ENCODE measurements around the gene PCNT.
A peak's percentile ranks its signal among the peaks of the same experiment; 100 is the strongest.
"Not testable (repeated sequence)": the region's sequence is repeated elsewhere in the genome, so short reads cannot be mapped to it uniquely, and the experiment has no call there.

PCNT gene

GRCh38 chr21:46372014-46372485 lies 48.1 kb downstream of the PCNT start:
- no peak overlapping the region for H3K4me3 ChIP-seq (ENCODE audit: low read depth, low read length)
- DNase-seq (ENCODE audit: low read depth): no peak

DNA sequence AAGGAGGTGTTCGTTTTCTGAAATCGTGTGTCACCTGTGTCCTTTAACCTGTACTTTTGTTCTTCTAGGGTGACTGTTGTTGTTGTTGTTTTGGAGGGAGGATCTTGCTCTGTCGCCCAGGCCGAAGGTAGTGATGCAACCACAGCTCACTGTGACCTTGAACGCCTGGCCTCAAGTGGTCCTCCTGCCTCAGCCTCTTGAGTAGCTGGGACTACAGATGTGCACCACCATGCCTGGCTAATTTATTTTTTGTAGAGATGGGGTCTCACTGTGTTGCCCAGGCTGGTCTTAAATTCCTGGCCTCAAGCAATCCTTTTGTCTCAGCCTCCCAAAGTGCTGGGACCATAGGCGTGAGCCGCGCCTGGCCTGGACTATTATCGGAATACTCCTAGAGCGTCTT lies 49.0 kb downstream of the PCNT start:
- not testable (repeated sequence) for DNase-seq (ENCODE audit: low read depth); H3K4me3 ChIP-seq (ENCODE audit: low read depth, low read length)

DNA sequence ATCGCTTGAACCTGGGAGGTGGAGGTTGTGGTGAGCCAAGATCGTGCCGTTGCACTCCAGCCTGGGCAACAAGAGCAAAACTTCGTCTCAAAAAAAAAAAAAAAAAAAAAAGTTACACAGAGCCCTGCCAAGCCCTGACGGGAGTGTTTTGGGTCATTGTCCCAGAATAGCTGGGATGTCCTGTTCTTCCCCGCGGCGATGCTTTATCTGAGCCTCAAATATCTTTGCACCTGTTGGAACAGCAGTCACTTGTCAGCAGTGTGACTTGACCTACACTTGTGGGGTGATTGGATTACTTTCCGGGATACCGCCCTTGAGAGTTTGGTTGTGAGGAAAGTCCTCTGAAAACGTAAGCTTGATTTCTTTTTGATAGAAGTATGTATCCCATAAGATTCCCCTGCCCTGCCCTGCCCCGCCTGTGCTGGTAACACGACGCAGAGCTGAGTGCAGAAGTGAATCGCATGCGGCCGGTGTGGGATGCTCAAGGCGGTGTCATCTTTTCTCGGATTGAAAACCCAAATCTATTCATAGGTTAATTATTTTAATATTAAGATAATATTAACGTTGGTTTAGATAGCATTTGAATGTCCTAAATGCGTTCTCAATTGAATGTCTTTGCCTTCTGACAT lies 50.9 kb downstream of the PCNT start:
- no peak overlapping the region for H3K4me3 ChIP-seq (ENCODE audit: low read depth, low read length)
- DNase-seq (ENCODE audit: low read depth): no peak

DNA sequence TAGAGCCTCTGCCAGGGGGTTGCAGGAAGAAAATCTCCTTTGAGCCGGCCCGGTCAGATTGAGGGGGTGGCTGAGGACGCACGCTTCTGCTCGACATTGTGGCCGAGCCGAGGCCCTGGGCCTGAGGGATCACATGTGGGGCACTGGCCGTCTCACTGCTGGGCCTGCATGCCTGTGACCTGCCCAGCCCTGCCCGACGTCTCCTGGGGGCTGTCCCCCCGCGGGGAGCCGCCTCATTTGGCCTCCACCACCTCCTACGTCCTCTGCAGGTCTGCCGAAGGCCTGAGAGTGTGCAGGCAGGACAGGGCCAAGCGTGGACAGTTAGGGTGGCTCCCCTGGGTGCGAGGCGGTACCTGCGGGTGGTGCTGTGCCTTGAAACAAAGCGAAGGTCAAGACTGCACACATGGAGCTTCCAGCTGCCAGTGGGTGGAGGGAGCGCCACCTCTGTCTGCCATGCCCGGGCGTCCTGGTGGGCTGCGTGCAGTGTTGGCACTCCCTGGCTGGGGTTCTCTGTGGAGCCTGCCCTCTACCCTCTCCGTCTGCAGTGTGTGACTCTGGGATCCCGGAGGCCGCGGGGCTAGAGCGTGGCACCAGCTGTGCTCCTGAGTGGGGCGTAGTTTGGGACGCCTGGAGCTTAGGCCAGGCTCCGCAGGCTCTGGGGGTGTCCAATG lies 51.7 kb downstream of the PCNT start:
- no peak overlapping the region for H3K4me3 ChIP-seq (ENCODE audit: low read depth, low read length)
- no peak for DNase-seq (ENCODE audit: low read depth)

- no peak for DNase-seq (ENCODE audit: low read depth)
- H3K4me3 ChIP-seq (ENCODE audit: low read depth, low read length): no peak overlapping the region
These were observed 52.3 kb downstream of the PCNT start for GRCh38 chr21:46376231-46376628.

GRCh38 chr21:46376856-46377453 lies 53.0 kb downstream of the PCNT start:
- no peak for DNase-seq (ENCODE audit: low read depth)
- no peak overlapping the region for H3K4me3 ChIP-seq (ENCODE audit: low read depth, low read length)

- DNase-seq (ENCODE audit: low read depth): no peak
- H3K4me3 ChIP-seq (ENCODE audit: low read depth, low read length): no peak overlapping the region
These were observed 53.8 kb downstream of the PCNT start for GRCh38 chr21:46377789-46378188.

GRCh38 chr21:46379105-46379504 lies 55.1 kb downstream of the PCNT start:
- no peak overlapping the region for H3K4me3 ChIP-seq (ENCODE audit: low read depth, low read length)

GRCh38 chr21:46379691-46380090 lies 55.7 kb downstream of the PCNT start:
- no peak overlapping the region for H3K4me3 ChIP-seq (ENCODE audit: low read depth, low read length)
- no peak for DNase-seq (ENCODE audit: low read depth)

More at GRCh38 chr21:46379105-46379504, 55.1 kb downstream of the PCNT start:
- no peak for DNase-seq (ENCODE audit: low read depth)

GRCh38 chr21:46381541-46381940 lies 57.6 kb downstream of the PCNT start:
- no peak overlapping the region for H3K4me3 ChIP-seq (ENCODE audit: low read depth, low read length)
- no peak for DNase-seq (ENCODE audit: low read depth)

- DNase-seq (ENCODE audit: low read depth): no peak
- H3K4me3 ChIP-seq (ENCODE audit: low read depth, low read length): no peak overlapping the region
These were observed 60.6 kb downstream of the PCNT start for GRCh38 chr21:46384556-46384955.

GRCh38 chr21:46385846-46386733 lies 62.1 kb downstream of the PCNT start:
- no peak overlapping the region for H3K4me3 ChIP-seq (ENCODE audit: low read depth, low read length)
- DNase-seq (ENCODE audit: low read depth): no peak

DNA sequence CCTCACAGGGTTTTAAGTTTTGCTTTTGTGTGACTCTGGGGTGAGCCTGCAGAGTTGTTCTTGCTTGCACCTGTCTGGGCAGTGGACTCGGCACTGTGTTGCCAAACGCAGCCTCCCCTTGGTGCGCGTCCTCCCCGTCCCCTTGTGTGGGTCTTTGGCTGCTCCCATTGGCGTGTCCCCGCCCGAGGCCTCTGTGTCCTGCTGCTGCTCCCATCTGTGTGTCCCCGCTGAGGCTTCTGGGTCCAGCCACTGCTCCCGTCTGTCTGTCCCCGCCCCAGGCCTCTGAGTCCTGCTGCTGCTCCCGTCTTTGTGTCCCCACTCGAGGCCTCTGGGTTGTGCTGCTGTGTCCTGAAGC lies 62.8 kb downstream of the PCNT start:
- DNase-seq (ENCODE audit: low read depth): no peak
- no peak overlapping the region for H3K4me3 ChIP-seq (ENCODE audit: low read depth, low read length)

GRCh38 chr21:46388206-46388880 lies 64.4 kb downstream of the PCNT start:
- no peak for DNase-seq (ENCODE audit: low read depth)
- no peak overlapping the region for H3K4me3 ChIP-seq (ENCODE audit: low read depth, low read length)

DNA sequence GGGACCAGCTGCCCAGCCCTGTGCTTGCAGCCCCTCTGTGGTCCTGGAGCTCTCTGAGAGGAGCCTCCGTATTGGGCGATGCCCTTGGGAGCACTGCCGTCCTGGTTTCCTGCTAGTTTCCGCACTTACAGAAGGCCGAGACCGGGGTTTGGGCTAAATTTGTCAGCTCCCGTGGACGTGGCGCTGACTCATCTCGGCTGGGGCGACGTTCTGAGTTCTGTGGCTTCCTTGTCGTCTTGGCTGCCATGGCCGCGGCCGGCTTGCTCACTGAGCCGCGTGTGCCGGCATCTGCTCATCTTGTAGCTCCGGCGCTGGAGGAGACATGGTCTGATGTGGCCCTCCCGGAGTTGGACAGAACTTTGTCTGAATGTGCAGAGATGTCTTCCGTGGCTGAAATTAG lies 64.9 kb downstream of the PCNT start:
- H3K4me3 ChIP-seq (ENCODE audit: low read depth, low read length): no peak overlapping the region
- DNase-seq (ENCODE audit: low read depth): no peak

DNA sequence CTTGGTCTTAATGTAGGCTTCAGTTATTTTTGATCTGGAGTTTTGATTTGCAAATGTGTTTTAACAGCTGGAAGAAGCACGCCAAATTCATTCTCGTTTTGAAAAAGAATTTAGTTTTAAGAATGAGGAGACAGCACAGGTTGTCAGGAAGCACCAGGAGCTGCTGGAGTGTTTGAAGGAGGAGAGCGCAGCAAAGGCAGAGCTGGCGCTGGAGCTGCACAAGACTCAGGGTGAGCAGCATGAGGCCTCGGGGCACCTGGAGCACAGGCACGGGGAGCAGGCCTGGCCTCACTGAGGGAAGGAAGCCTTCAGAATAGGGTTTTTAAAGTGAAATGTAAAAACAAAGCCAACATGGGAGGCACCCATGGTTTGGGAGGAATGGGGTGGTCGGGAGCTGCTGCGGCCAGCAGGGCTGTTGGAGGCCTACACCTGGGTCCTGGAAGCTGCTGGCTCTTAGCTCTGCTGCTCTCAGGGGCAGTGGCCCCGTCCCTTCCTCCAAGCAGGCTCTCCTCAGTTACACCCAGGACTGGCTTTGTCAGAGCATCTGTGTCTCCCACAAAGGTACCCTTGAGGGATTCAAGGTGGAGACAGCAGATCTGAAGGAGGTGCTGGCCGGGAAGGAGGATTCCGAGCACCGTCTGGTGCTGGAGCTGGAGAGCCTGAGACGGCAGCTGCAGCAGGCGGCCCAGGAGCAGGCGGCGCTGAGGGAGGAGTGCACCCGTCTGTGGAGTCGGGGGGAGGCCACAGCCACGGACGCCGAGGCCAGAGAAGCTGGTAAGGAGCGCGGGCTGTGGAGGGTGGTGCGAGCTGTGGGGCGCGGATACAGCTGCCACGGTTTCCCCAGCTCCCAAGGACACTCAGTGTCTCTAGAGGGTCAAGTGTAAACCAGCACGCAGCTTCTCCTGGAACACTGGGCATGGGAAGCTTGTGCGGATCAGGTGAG lies 66.9 kb downstream of the PCNT start:
- H3K4me3 ChIP-seq (ENCODE audit: low read depth, low read length): no peak overlapping the region
- no peak for DNase-seq (ENCODE audit: low read depth)

GRCh38 chr21:46391773-46392172 lies 67.8 kb downstream of the PCNT start:
- no peak for DNase-seq (ENCODE audit: low read depth)
- no peak overlapping the region for H3K4me3 ChIP-seq (ENCODE audit: low read depth, low read length)

- peak; percentile 70 for DNase-seq (ENCODE audit: low read depth)
- H3K4me3 ChIP-seq (ENCODE audit: low read depth, low read length): no peak overlapping the region
These were observed 69.0 kb downstream of the PCNT start for GRCh38 chr21:46392921-46393320.
